SK-N-SH (cell line): ENCODE data around the gene IFT172. TPM values are rescaled to one million over a fixed set of nuclear protein-coding genes. Genes with fewer than 3 reads are reported as not detected.
A peak's percentile ranks its signal among the peaks of the same experiment; 100 is the strongest.
"Not testable (repeated sequence)": the region's sequence is repeated elsewhere in the genome, so short reads cannot be mapped to it uniquely, and the experiment has no call there.

ENCODE experiments used
- CTCF ChIA-PET: fragments of 300-600, 350-600 bp; formaldehyde crosslinking; extraction: SDS; loops from one replicate; lab custom pipeline; 2021; lab: Yijun Ruan, JAX
- POLR2A ChIA-PET: fragments of 350-600 bp; sonication (Branson Sonifier 250); formaldehyde crosslinking; extraction: SDS; loops from one replicate; lab custom pipeline; 2020; ENCODE audit warnings: antibody characterized with exemption, inconsistent platforms; lab: Yijun Ruan, JAX
- DNase-seq: peaks from one replicate; pipeline ENCODE4 v3.0.0; 2012
- H2AFZ ChIP-seq: fragments of 200-600 bp; sonication (generic); 2 replicates; pipeline ENCODE4 v1.8.1; 2016; ENCODE audit warnings: antibody characterized with exemption, mild to moderate bottlenecking, low read depth
- H3F3A ChIP-seq: fragments of 200-600 bp; sonication (generic); replicated peaks from 2 replicates; pipeline ENCODE3; 2016; ENCODE audit warnings: antibody characterized with exemption, mild to moderate bottlenecking; ENCODE audit not compliant: insufficient read depth
- H3K27ac ChIP-seq, 2 experiments: fragments of 200-500 bp in 1 of 2; fragments of 200-600 bp in 1 of 2; sonication (Bioruptor generic) in 1 of 2; sonication (generic), shearing (Covaris generic) in 1 of 2; 2 replicates each; pipeline versions ENCODE4 v1.5.1 to v1.6.1; 2014 to 2016; ENCODE audit warnings: low read depth in 2 of 2, inconsistent platforms in 1 of 2, low read length in 1 of 2, mild to moderate bottlenecking in 1 of 2, mixed read lengths in 1 of 2
- H3K27me3 ChIP-seq: fragments of 200-600 bp; sonication (generic), shearing (Covaris generic); 2 replicates; pipeline ENCODE4 v1.6.1; 2016; ENCODE audit warnings: mixed run types; ENCODE audit not compliant: insufficient read depth
- H3K36me3 ChIP-seq, 2 experiments: fragments of 200-500 bp in 1 of 2; fragments of 200-600 bp in 1 of 2; sonication (Bioruptor generic) in 1 of 2; sonication (generic) in 1 of 2; replicated peaks in 1 of 2; 2 replicates each; pipeline versions ENCODE3 to v1.5.1; 2014 to 2016; ENCODE audit warnings: low read length in 1 of 2, mild to moderate bottlenecking in 1 of 2; ENCODE audit not compliant: insufficient read depth in 2 of 2, control insufficient read depth in 1 of 2
- H3K4me1 ChIP-seq, 2 experiments: fragments of 200-500 bp in 1 of 2; fragments of 200-600 bp in 1 of 2; sonication (Bioruptor generic) in 1 of 2; sonication (generic), shearing (Covaris generic) in 1 of 2; 2 replicates each; pipeline versions ENCODE4 v1.5.1 to v1.6.1; 2014 to 2016; ENCODE audit warnings: low read depth in 1 of 2, low read length in 1 of 2, mixed run types in 1 of 2; ENCODE audit not compliant: insufficient read depth in 2 of 2, control insufficient read depth in 1 of 2
- H3K4me2 ChIP-seq: fragments of 200-600 bp; sonication (generic), shearing (Covaris generic); 2 replicates; pipeline ENCODE4 v1.6.1; 2017; ENCODE audit warnings: mixed run types
- H3K4me3 ChIP-seq, 2 experiments: fragments of 200-500 bp in 1 of 2; fragments of 200-600 bp in 1 of 2; sonication (Bioruptor generic) in 1 of 2; sonication (generic), shearing (Covaris generic) in 1 of 2; 2 replicates each; pipeline versions ENCODE4 v1.5.1 to v1.8.1; 2014 to 2016; ENCODE audit warnings: low read depth in 2 of 2, inconsistent platforms in 1 of 2, low read length in 1 of 2, mild to moderate bottlenecking in 1 of 2, mixed read lengths in 1 of 2, moderate library complexity in 1 of 2
- H3K79me2 ChIP-seq: fragments of 200-600 bp; sonication (generic); 2 replicates; pipeline ENCODE4 v1.8.1; 2017; ENCODE audit warnings: mild to moderate bottlenecking; ENCODE audit not compliant: insufficient read depth
- H3K9ac ChIP-seq: fragments of 200-600 bp; sonication (generic); 2 replicates; pipeline ENCODE4 v1.6.1; 2017; ENCODE audit warnings: mixed run types
- H3K9me2 ChIP-seq: fragments of 200-600 bp; sonication (generic); 2 replicates; pipeline ENCODE4 v1.6.1; 2017; ENCODE audit warnings: mixed run types
- H3K9me3 ChIP-seq: fragments of 200-600 bp; sonication (generic); 2 replicates; pipeline ENCODE4 v1.6.1; 2017; ENCODE audit warnings: mixed run types, mild to moderate bottlenecking, moderate library complexity
- H4K20me1 ChIP-seq: fragments of 200-600 bp; sonication (generic); 2 replicates; pipeline ENCODE4 v1.6.1; 2017; ENCODE audit warnings: mild to moderate bottlenecking, mixed run types; ENCODE audit not compliant: insufficient read depth
- CHD2 ChIP-seq: fragments of 150-350 bp; IDR thresholded peaks from 2 replicates; pipeline ENCODE4 v1.6.1; 2018; ENCODE audit warnings: low read length; ENCODE audit not compliant: partially characterized antibody
- ELF1 ChIP-seq: IDR thresholded peaks from 2 replicates; pipeline ENCODE4 v1.4.0; 2012
- EZH2phosphoT487 ChIP-seq: fragments of 200-600 bp; sonication (generic); IDR thresholded peaks from 2 replicates; pipeline ENCODE4 v1.6.1; 2017; ENCODE audit warnings: low read depth, mixed run types, mild to moderate bottlenecking, antibody characterized with exemption, moderate library complexity, borderline replicate concordance
- FOXM1 ChIP-seq: IDR thresholded peaks from 2 replicates; pipeline ENCODE4 v1.4.0; 2012; ENCODE audit warnings: low read depth, mild to moderate bottlenecking
- GATA2 ChIP-seq: sonication (generic); formaldehyde crosslinking; IDR thresholded peaks from 2 replicates; pipeline ENCODE4 v1.5.0; 2020; ENCODE audit warnings: mild to moderate bottlenecking, missing genetic modification reagents
- JUND ChIP-seq: IDR thresholded peaks from 2 replicates; pipeline ENCODE4 v1.4.0; 2012
- MEF2A ChIP-seq: IDR thresholded peaks from 2 replicates; pipeline ENCODE4 v1.4.0; 2012; ENCODE audit warnings: low read depth, borderline replicate concordance
- MXI1 ChIP-seq: IDR thresholded peaks from 2 replicates; pipeline ENCODE4 v1.6.1; 2012; ENCODE audit warnings: mild to moderate bottlenecking, low read depth, low read length, improper control_type of control experiment
- NFIC ChIP-seq: IDR thresholded peaks from 2 replicates; pipeline ENCODE4 v1.4.0; 2012; ENCODE audit warnings: borderline replicate concordance
- RFX5 ChIP-seq: IDR thresholded peaks from 2 replicates; pipeline ENCODE4 v1.6.1; 2012; ENCODE audit warnings: mild to moderate bottlenecking, improper control_type of control experiment, low read length
- RXRA ChIP-seq: IDR thresholded peaks from 2 replicates; pipeline ENCODE4 v1.4.0; 2012; ENCODE audit warnings: low read depth, mild to moderate bottlenecking, borderline replicate concordance
- SIN3A ChIP-seq: IDR thresholded peaks from 2 replicates; pipeline ENCODE4 v1.6.1; 2012; ENCODE audit warnings: low read depth, mild to moderate bottlenecking, low read length, moderate library complexity, borderline replicate concordance
- SMC3 ChIP-seq: IDR thresholded peaks from 2 replicates; pipeline ENCODE4 v1.6.1; 2012; ENCODE audit warnings: low read depth, low read length, improper control_type of control experiment
- TAF1 ChIP-seq: IDR thresholded peaks from 2 replicates; pipeline ENCODE4 v1.6.1; 2012; ENCODE audit warnings: low read depth, mild to moderate bottlenecking, low read length, moderate library complexity, borderline replicate concordance
- TEAD4 ChIP-seq: IDR thresholded peaks from 2 replicates; pipeline ENCODE4 v1.4.0; 2012; ENCODE audit warnings: mild to moderate bottlenecking, borderline replicate concordance; ENCODE audit not compliant: insufficient read depth
- ZBTB33 ChIP-seq: IDR thresholded peaks from 2 replicates; pipeline ENCODE4 v1.4.0; 2012; ENCODE audit warnings: low read depth, borderline replicate concordance
- WGBS: methylation state at CpG from one replicate; pipeline ENCODE4 v1.1.6; 2017; ENCODE audit warnings: low lambda C conversion rate; 5-methylcytosine and 5-hydroxymethylcytosine counted together
- polyA plus RNA-seq, 3 experiments: library from polyadenylated mRNA; depleted of rRNA; stranded (reverse); fragments of >200 nt; gene quantifications; 2 replicates each; pipeline ENCODE4 v1.2.3, GENCODE V29; 2012
- TF ChIP-seq, protein P1 (sequence below): IDR thresholded peaks from 2 replicates; pipeline ENCODE4; 2012
- TF ChIP-seq, protein P2 (sequence below): IDR thresholded peaks from 2 replicates; pipeline ENCODE4 v1.6.1; 2012; ENCODE audit warnings: mild to moderate bottlenecking, low read depth, low read length, moderate library complexity

The IFT172 gene
- polyA plus RNA-seq, 1 of the 3 experiments (the other 2 are of a cell fraction) = 31.3 TPM

DNA sequence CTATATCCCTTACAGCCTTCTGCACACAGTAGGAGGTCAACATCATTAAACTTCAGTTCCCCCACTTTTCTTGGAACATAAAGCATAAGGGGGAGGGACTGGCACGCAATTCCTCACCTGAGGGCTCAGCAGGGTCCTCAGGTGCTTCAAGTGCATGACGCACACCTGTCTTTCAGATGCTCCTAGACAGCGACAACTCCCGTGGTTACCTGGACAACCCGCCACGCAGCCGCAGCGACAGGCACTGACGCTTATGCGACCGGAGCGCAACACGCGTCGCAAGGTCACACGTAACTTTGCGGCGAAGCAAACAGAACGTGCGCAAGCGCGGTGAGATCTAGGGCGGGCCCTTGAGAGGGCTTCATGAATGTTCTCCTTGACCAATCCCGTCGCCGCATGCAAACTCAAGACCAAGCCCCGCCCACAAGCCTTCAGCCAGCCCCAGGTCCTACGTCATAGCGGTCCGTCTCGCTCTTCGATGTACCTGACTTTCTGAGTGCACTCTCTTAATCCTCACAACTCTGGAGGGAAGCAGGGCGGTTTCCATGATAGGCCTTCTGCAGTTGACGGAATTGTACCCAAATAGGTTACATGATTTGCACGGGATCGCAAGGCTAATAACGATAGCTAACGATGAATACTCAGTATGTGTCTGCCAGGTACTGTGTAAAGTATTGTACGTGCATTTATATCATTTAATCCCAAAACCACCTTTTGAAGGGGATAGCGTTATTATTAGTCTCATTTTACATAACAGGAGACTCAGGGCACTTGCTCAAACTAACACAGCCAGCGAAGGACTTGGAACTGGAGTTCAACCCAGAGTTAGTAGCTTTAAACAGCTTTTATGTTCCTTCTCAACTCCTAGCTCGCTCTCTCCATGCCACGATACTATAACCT, at the start of gene IFT172 (continued):
- TF ChIP-seq MXI1 = peak; percentile 99
- TF ChIP-seq JUND = no peak
- TF ChIP-seq GATA2 (CRISPR knock-in tag) = no peak
- no peak for TF ChIP-seq MEF2A
- no peak for TF ChIP-seq SMC3
- peak; percentile 97 for TF ChIP-seq SIN3A
- TF ChIP-seq TEAD4 = no peak
- TF ChIP-seq, protein P1, sequence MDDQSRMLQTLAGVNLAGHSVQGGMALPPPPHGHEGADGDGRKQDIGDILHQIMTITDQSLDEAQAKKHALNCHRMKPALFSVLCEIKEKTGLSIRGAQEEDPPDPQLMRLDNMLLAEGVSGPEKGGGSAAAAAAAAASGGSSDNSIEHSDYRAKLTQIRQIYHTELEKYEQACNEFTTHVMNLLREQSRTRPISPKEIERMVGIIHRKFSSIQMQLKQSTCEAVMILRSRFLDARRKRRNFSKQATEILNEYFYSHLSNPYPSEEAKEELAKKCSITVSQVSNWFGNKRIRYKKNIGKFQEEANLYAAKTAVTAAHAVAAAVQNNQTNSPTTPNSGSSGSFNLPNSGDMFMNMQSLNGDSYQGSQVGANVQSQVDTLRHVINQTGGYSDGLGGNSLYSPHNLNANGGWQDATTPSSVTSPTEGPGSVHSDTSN = no peak
- no peak for TF ChIP-seq EZH2phosphoT487
- TF ChIP-seq NFIC = no peak
- TF ChIP-seq ELF1 = no peak
- TF ChIP-seq TAF1 = peak; percentile 68
- peak; percentile 77 for TF ChIP-seq CHD2
- TF ChIP-seq FOXM1 = no peak

DNA sequence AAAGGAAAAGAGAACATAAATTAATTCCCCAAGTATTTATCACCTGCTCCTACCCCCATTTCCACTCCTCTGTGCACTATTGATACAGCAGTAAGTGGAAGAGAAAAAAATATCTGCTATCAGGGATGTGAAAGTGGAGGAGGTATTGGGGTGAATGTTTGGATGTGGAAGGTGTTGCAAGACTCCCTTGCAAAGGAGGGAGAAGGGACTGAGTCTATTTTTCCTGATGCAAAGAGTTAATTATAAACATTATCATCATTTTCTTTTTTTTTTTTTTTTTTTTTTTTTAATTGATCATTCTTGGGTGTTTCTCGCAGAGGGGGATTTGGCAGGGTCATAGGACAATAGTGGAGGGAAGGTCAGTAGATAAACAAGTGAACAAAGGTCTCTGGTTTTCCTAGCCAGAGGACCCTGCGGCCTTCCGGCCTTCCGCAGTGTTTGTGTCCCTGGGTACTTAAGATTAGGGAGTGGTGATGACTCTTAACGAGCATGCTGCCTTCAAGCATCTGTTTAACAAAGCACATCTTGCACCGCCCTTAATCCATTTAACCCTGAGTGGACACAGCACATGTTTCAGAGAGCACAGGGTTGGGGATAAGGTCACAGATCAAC, 49.4 kb upstream of the IFT172 start:
- 58% methylated on average over 5 of the region's 6 CpGs for WGBS
- H3K4me3 ChIP-seq, H3K9me2 ChIP-seq, H2AFZ ChIP-seq, H3K9me3 ChIP-seq, POLR2A ChIA-PET, H3K4me2 ChIP-seq, H4K20me1 ChIP-seq, H3F3A ChIP-seq, DNase-seq, H3K27ac ChIP-seq, H3K9ac ChIP-seq, H3K79me2 ChIP-seq, H3K36me3 ChIP-seq, H3K27me3 ChIP-seq, H3K4me1 ChIP-seq: not testable (repeated sequence)
- CTCF ChIA-PET = interaction anchor here (1.4 kb wide), 1 partner anchor 9 kb away, joined by 4 read pairs; no protein-coding TSS in a partner anchor

GRCh38 chr2:27537287-27537686, 47.7 kb upstream of the IFT172 start:
- H3K27me3 ChIP-seq = no peaks in the 10 kb centered on the region; the same call in 1 of the 2 replicates
- no peak overlapping the region for H3K4me2 ChIP-seq
- no peaks in the 10 kb centered on the region for H3K9me3 ChIP-seq
- ChIA-PET CTCF (interaction anchor here (0.7 to 1.0 kb wide), 2 partner anchors 10 to 1283 kb away, joined by 4 to 6 read pairs; no protein-coding TSS in a partner anchor), POLR2A (interaction anchor here (0.6 kb wide), 1 partner anchor 98 kb away, joined by 6 read pairs; no protein-coding TSS in a partner anchor)
- H3K79me2 ChIP-seq = no peaks in the 10 kb centered on the region
- H3K4me1 ChIP-seq = no peaks in the 10 kb centered on the region
- H3K36me3 ChIP-seq = no peaks in the 10 kb centered on the region
- no peak overlapping the region for H3K9ac ChIP-seq
- no peaks in the 10 kb centered on the region for H3K9me2 ChIP-seq
- H4K20me1 ChIP-seq = no peaks in the 10 kb centered on the region
- H3F3A ChIP-seq = no peaks in the 10 kb centered on the region
- H3K4me3 ChIP-seq = no peak overlapping the region
- H3K27ac ChIP-seq = no peak overlapping the region
- DNase-seq = no peak
- 41% methylated on average over 4 of the region's 4 CpGs for WGBS
- no peak overlapping the region for H2AFZ ChIP-seq
- TF ChIP-seq SMC3 (no peak), ZBTB33 (no peak), RFX5 (no peak), RXRA (no peak), TEAD4 (no peak), EZH2phosphoT487 (no peak)
- TF ChIP-seq, protein P2, sequence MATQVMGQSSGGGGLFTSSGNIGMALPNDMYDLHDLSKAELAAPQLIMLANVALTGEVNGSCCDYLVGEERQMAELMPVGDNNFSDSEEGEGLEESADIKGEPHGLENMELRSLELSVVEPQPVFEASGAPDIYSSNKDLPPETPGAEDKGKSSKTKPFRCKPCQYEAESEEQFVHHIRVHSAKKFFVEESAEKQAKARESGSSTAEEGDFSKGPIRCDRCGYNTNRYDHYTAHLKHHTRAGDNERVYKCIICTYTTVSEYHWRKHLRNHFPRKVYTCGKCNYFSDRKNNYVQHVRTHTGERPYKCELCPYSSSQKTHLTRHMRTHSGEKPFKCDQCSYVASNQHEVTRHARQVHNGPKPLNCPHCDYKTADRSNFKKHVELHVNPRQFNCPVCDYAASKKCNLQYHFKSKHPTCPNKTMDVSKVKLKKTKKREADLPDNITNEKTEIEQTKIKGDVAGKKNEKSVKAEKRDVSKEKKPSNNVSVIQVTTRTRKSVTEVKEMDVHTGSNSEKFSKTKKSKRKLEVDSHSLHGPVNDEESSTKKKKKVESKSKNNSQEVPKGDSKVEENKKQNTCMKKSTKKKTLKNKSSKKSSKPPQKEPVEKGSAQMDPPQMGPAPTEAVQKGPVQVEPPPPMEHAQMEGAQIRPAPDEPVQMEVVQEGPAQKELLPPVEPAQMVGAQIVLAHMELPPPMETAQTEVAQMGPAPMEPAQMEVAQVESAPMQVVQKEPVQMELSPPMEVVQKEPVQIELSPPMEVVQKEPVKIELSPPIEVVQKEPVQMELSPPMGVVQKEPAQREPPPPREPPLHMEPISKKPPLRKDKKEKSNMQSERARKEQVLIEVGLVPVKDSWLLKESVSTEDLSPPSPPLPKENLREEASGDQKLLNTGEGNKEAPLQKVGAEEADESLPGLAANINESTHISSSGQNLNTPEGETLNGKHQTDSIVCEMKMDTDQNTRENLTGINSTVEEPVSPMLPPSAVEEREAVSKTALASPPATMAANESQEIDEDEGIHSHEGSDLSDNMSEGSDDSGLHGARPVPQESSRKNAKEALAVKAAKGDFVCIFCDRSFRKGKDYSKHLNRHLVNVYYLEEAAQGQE = no peak
